ENCODE data around the gene EIF1.
"Not testable (repeated sequence)": the region's sequence is repeated elsewhere in the genome, so short reads cannot be mapped to it uniquely, and the experiment has no call there.

The EIF1 gene

GRCh38 chr17:41681776-41682175, 6.9 kb upstream of the EIF1 start:
- Histone ChIP-seq H3K36me3 (no peaks in the 10 kb centered on the region), H3K9me3 (no peaks in the 10 kb centered on the region), H3K27me3 (no peaks in the 10 kb centered on the region), H3K27ac (no peak overlapping the region), H3K4me1 (ENCODE audit: control insufficient read depth in 1 of 2, insufficient read depth in 1 of 2, low read depth in 1 of 2, low read length in 1 of 2) (peaks cover 5 to 7% of the 10 kb centered on the region in 2 experiments), H3K4me3 (ENCODE audit: low read depth in 1 of 2, low read length in 1 of 2) (no peak overlapping the region)
- no peak for TF ChIP-seq CTCF (IDR thresholded peaks at IDR 0.05)

- Histone ChIP-seq H3K4me3 (ENCODE audit: low read depth in 1 of 2, low read length in 1 of 2) (no peak overlapping the region), H3K27me3 (no peaks in the 10 kb centered on the region), H3K4me1 (ENCODE audit: control insufficient read depth in 1 of 2, insufficient read depth in 1 of 2, low read depth in 1 of 2, low read length in 1 of 2) (peaks cover 5 to 7% of the 10 kb centered on the region in 2 experiments), H3K27ac (no peak overlapping the region), H3K9me3 (no peaks in the 10 kb centered on the region), H3K36me3 (no peaks in the 10 kb centered on the region)
- TF ChIP-seq CTCF (IDR thresholded peaks at IDR 0.05), result no peak
These were observed 6.1 kb upstream of the EIF1 start for GRCh38 chr17:41682631-41683030.

- H3K9me3 ChIP-seq, result no peaks in the 10 kb centered on the region
- H3K36me3 ChIP-seq, result no peaks in the 10 kb centered on the region
- H3K4me1 ChIP-seq (ENCODE audit: control insufficient read depth in 1 of 2, insufficient read depth in 1 of 2, low read depth in 1 of 2, low read length in 1 of 2), result peaks cover 13 to 15% of the 10 kb centered on the region in 2 experiments
- no peak overlapping the region for H3K4me3 ChIP-seq (ENCODE audit: low read depth in 1 of 2, low read length in 1 of 2)
- no peak overlapping the region for H3K27ac ChIP-seq
- TF ChIP-seq CTCF (IDR thresholded peaks at IDR 0.05), result no peak
- H3K27me3 ChIP-seq, result no peaks in the 10 kb centered on the region
These were observed 5.2 kb upstream of the EIF1 start for GRCh38 chr17:41683441-41684007.

- TF ChIP-seq CTCF (IDR thresholded peaks at IDR 0.05), result no peak
- H3K4me3 ChIP-seq (ENCODE audit: low read depth in 1 of 2, low read length in 1 of 2), result no peak overlapping the region
- no peaks in the 10 kb centered on the region for H3K9me3 ChIP-seq
- no peak overlapping the region for H3K27ac ChIP-seq
- no peaks in the 10 kb centered on the region for H3K36me3 ChIP-seq
- H3K4me1 ChIP-seq (ENCODE audit: control insufficient read depth in 1 of 2, insufficient read depth in 1 of 2, low read depth in 1 of 2, low read length in 1 of 2), result peaks cover 9% of the 10 kb centered on the region in 2 experiments
- no peaks in the 10 kb centered on the region for H3K27me3 ChIP-seq
These were observed 4.7 kb upstream of the EIF1 start for GRCh38 chr17:41684035-41684434.

- H3K27ac ChIP-seq; H3K27me3 ChIP-seq; H3K9me3 ChIP-seq; H3K4me3 ChIP-seq (ENCODE audit: low read depth in 1 of 2, low read length in 1 of 2): not testable (repeated sequence)
- peaks cover 16% of the 10 kb centered on the region for H3K36me3 ChIP-seq
- peaks cover 22% of the 10 kb centered on the region in 2 experiments for H3K4me1 ChIP-seq (ENCODE audit: control insufficient read depth in 1 of 2, insufficient read depth in 1 of 2, low read depth in 1 of 2, low read length in 1 of 2)
These were observed 2.9 kb upstream of the EIF1 start for GRCh38 chr17:41685753-41686152.

GRCh38 chr17:41686281-41686680, 2.4 kb upstream of the EIF1 start:
- peaks cover 4% of the 10 kb centered on the region for H3K9me3 ChIP-seq
- no peak for TF ChIP-seq CTCF (IDR thresholded peaks at IDR 0.05)
- H3K27me3 ChIP-seq, result no peaks in the 10 kb centered on the region
- peaks cover 21% of the 10 kb centered on the region for H3K36me3 ChIP-seq
- H3K27ac ChIP-seq, result no peak overlapping the region
- no peak overlapping the region for H3K4me3 ChIP-seq (ENCODE audit: low read depth in 1 of 2, low read length in 1 of 2)
- peaks cover 24 to 25% of the 10 kb centered on the region in 2 experiments for H3K4me1 ChIP-seq (ENCODE audit: control insufficient read depth in 1 of 2, insufficient read depth in 1 of 2, low read depth in 1 of 2, low read length in 1 of 2)

Measured in neutrophil (primary cell).